Measurements from ENCODE around the gene ALG9.

DNA sequence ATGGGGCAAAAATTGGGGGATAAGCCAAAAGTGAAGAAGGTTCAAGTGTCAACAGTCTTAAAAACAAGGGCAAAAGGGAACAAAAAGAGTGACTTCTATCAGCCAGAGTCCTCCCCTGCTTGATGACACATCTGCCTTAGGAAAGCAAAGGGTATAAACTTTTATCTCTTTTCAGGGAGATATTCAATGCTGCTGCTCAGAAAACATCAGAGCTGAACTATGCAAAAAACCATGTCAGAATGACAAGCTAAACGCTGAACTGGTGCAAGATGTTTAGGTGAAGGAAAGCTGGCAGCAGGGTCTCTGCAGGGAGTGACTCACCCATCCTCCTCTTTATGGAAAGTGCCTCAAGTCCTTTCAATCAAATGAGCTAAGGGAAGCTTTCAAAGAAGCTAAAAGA lies 24.7 kb downstream of the ALG9 start:
- TF ChIP-seq, protein P1, sequence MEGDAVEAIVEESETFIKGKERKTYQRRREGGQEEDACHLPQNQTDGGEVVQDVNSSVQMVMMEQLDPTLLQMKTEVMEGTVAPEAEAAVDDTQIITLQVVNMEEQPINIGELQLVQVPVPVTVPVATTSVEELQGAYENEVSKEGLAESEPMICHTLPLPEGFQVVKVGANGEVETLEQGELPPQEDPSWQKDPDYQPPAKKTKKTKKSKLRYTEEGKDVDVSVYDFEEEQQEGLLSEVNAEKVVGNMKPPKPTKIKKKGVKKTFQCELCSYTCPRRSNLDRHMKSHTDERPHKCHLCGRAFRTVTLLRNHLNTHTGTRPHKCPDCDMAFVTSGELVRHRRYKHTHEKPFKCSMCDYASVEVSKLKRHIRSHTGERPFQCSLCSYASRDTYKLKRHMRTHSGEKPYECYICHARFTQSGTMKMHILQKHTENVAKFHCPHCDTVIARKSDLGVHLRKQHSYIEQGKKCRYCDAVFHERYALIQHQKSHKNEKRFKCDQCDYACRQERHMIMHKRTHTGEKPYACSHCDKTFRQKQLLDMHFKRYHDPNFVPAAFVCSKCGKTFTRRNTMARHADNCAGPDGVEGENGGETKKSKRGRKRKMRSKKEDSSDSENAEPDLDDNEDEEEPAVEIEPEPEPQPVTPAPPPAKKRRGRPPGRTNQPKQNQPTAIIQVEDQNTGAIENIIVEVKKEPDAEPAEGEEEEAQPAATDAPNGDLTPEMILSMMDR (optimal IDR thresholded peaks at IDR 0.05 in 1 of 3, IDR thresholded peaks at IDR 0.05 in 1 of 3, conservative IDR thresholded peaks at IDR 0.05 in 1 of 3; ENCODE audit: extremely low read depth in 1 of 3, insufficient read depth in 2 of 3, low read length in 3 of 3) = no peak
- TF ChIP-seq EZH2 (IDR thresholded peaks at IDR 0.05; ENCODE audit: low read length) = no peak
